ENCODE data around the gene ENHO.

- no peak for TF ChIP-seq CTCF (conservative IDR thresholded peaks at IDR 0.05 in 1 of 2, IDR thresholded peaks at IDR 0.05 in 1 of 2; ENCODE audit: extremely low read depth in 1 of 2, insufficient read depth in 1 of 2, low read depth in 1 of 2, low read length in 2 of 2)
- TF ChIP-seq EZH2 (IDR thresholded peaks at IDR 0.05; ENCODE audit: borderline replicate concordance, low read length): no peak
These were observed 48.7 kb upstream of the ENHO start for GRCh38 chr9:34571481-34571810.

Data from mammary epithelial cell (primary cell).